Measurements from ENCODE around the gene RPF1. TPM values are rescaled to one million over a fixed set of nuclear protein-coding genes. Genes with fewer than 3 reads are reported as not detected.

Gene RPF1
- total RNA-seq, 1 donor from 2014 or later = 30.1 TPM

DNA sequence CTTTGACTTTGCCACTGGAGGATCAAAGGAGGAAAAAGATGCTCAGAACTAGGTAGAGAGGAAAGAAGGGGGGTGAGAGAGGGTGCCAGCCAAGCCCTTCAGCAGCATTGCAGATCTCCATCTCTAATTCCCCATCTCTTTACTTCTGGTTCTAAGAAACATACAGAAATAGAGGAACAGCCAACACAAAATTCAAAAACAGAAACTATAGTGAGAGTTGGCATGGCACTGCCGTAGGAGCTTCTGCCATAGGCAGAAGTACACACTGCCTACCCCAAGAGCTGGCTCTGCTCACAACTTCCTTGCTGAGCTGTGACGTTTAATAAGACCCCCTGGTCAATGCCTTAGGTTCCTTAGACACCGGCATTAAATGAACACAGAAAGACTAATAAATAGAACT lies 26.6 kb upstream of the RPF1 start:
- Histone ChIP-seq H3K4me1 (no peaks in the 10 kb centered on the region), H3K4me3 (no peak overlapping the region), H3K9me3 (no peaks in the 10 kb centered on the region), H3K27ac (no peak overlapping the region), H3K27me3 (no peaks in the 10 kb centered on the region), H3K36me3 (no peaks in the 10 kb centered on the region)
- intact Hi-C loops (cut with DNase I) = no loop called here
- TF ChIP-seq, protein P1, sequence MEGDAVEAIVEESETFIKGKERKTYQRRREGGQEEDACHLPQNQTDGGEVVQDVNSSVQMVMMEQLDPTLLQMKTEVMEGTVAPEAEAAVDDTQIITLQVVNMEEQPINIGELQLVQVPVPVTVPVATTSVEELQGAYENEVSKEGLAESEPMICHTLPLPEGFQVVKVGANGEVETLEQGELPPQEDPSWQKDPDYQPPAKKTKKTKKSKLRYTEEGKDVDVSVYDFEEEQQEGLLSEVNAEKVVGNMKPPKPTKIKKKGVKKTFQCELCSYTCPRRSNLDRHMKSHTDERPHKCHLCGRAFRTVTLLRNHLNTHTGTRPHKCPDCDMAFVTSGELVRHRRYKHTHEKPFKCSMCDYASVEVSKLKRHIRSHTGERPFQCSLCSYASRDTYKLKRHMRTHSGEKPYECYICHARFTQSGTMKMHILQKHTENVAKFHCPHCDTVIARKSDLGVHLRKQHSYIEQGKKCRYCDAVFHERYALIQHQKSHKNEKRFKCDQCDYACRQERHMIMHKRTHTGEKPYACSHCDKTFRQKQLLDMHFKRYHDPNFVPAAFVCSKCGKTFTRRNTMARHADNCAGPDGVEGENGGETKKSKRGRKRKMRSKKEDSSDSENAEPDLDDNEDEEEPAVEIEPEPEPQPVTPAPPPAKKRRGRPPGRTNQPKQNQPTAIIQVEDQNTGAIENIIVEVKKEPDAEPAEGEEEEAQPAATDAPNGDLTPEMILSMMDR (IDR thresholded peaks at IDR 0.05) = no peak
- ATAC-seq (no peak), DNase-seq (no peak)

DNA sequence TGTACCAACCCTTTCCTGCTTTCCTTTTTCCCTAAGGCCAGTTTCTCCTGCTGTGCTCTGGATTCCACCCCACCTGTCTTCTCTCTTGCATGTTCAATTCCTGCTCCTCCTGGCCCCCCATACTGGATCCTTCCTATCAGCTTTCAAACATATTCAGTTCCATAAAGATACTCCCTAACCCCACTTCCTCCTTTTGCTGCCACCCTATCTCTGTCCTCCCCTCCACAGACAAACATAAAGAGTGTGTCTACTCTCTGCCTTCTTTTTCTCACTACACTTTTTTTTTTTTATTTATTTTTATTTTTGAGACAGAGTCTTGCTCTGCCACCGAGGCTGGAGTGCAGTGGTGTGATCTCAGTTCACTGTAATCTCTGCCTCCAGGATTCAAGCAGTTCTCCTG lies 16.9 kb upstream of the RPF1 start:
- TF ChIP-seq, protein P1 (IDR thresholded peaks at IDR 0.05) = no peak
- ATAC-seq = no peak
- no peaks in the 10 kb centered on the region for H3K36me3 ChIP-seq
- no peaks in the 10 kb centered on the region for H3K9me3 ChIP-seq
- H3K27me3 ChIP-seq = peaks cover 6% of the 10 kb centered on the region
- no peak for DNase-seq
- no peaks in the 10 kb centered on the region for H3K4me1 ChIP-seq
- no peak overlapping the region for H3K4me3 ChIP-seq
- intact Hi-C loops (cut with DNase I) = no loop called here
- H3K27ac ChIP-seq = no peak overlapping the region

DNA sequence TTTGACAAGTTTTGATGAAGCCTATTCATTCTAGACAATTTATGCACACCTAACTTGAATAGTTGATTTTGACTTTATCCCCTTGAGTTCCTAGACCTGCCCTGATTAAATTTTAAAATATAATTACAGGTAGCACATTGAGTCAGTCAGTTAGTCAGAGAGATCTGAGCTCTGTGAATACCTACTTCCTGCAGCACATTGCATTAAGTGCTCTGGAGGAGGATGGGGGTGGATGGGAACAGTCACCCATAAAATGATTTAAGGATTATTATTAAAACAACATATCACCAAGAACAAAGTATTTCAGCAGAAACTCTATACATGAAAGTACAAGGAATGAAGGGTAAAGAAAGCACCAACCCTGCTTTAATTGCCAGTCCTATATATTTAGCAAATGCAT lies 11.8 kb upstream of the RPF1 start:
- no peak for ATAC-seq
- no peak overlapping the region for H3K4me3 ChIP-seq
- H3K27me3 ChIP-seq = peaks cover 27% of the 10 kb centered on the region
- H3K36me3 ChIP-seq = no peaks in the 10 kb centered on the region
- H3K27ac ChIP-seq = no peak overlapping the region
- TF ChIP-seq, protein P1 (IDR thresholded peaks at IDR 0.05) = no peak
- intact Hi-C loops (cut with DNase I) = no loop called here
- H3K9me3 ChIP-seq = no peaks in the 10 kb centered on the region
- H3K4me1 ChIP-seq = no peaks in the 10 kb centered on the region
- no peak for DNase-seq

DNA sequence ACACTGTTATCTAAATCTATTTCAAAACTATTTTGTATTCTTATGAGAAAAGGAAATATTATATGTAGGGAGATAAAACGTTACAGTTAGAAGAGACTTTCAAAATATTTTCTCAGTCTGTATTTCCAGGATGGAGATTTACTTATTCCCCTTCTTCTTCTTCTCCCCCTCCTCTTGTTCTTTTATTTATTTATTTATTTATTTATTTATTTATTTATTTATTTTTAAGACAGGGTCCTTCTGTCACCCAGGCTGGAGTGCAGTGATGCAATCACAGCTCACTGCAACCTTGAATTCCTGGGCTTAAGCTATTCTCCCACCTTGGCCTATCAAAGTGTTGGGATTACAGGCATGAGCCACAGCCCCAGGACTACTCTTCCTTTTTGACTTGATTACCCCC lies 2.8 kb upstream of the RPF1 start:
- intact Hi-C loops (cut with DNase I) = no loop called here
- no peak for DNase-seq
- peaks cover 13% of the 10 kb centered on the region for H3K4me1 ChIP-seq
- no peak for ATAC-seq
- no peak overlapping the region for H3K4me3 ChIP-seq
- H3K36me3 ChIP-seq = no peaks in the 10 kb centered on the region
- TF ChIP-seq, protein P1 (IDR thresholded peaks at IDR 0.05) = no peak
- H3K27ac ChIP-seq = no peak overlapping the region
- no peaks in the 10 kb centered on the region for H3K9me3 ChIP-seq
- H3K27me3 ChIP-seq = peaks cover 38% of the 10 kb centered on the region

DNA sequence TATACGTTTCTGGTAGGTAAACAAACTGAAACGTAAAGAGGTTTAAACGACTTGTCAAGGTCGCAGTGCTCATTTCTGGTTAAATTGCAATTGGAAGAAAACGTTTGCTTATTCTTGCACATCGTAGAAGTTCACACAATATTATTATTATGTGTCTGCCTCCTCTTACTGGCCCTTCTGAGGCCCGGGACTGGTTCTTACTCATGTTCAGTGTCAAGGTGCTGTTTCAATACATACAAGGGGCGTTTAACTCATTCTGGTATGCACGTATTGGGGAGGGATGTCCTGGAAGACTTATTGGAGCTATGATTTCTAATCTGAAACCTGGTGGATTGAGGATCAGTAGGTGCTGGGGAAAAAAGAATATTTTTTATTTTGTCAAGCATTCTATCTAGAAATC lies 932 bp downstream of the RPF1 start:
- TF ChIP-seq, protein P1 (IDR thresholded peaks at IDR 0.05) = no peak
- peaks cover 24% of the 10 kb centered on the region for H3K36me3 ChIP-seq
- peak overlapping the region; percentile 87 for H3K27ac ChIP-seq
- DNase-seq (no peak), ATAC-seq (no peak)
- H3K4me3 ChIP-seq = peak overlapping the region; percentile 66
- peaks cover 23% of the 10 kb centered on the region for H3K27me3 ChIP-seq
- no peaks in the 10 kb centered on the region for H3K9me3 ChIP-seq
- peaks cover 26% of the 10 kb centered on the region for H3K4me1 ChIP-seq
- intact Hi-C loops (cut with DNase I) = no loop called here

DNA sequence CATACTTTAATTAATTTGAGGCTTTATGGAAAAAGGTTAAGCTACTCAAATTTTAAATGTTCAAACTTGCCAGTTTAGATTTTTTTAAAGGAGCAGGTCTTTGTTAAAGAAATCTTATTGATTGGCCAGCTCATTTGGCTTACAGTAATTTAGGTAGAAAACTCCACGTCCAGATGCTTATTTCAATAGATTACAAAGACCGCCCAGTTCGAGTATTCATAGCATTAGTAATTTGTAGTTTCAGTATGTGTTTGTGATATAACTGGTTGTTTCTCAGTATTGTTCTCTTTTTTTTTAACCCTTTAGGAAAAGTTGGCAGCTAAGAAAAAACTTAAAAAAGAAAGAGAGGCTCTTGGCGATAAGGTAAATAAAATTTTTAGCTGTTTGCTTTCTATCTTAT lies 1.6 kb downstream of the RPF1 start:
- peak overlapping the region; percentile 66 for H3K4me3 ChIP-seq
- no peaks in the 10 kb centered on the region for H3K9me3 ChIP-seq
- no peak overlapping the region for H3K27ac ChIP-seq
- DNase-seq (no peak), ATAC-seq (no peak)
- TF ChIP-seq, protein P1 (IDR thresholded peaks at IDR 0.05) = no peak
- peaks cover 26% of the 10 kb centered on the region for H3K4me1 ChIP-seq
- peaks cover 25% of the 10 kb centered on the region for H3K36me3 ChIP-seq
- H3K27me3 ChIP-seq = peaks cover 22% of the 10 kb centered on the region
- intact Hi-C loops (cut with DNase I) = no loop called here
